Mucosa of descending colon (tissue), 3 donors: ENCODE results near the gene ITGAL. TPM values are rescaled to one million over a fixed set of nuclear protein-coding genes. Genes with fewer than 3 reads are reported as not detected.
A peak's percentile ranks its signal among the peaks of the same experiment; 100 is the strongest.

Source experiments
- ATAC-seq: fragments of 200-7000 bp; cut with Tn5 transposase; one replicate; pipeline ENCODE4 v1.9.1; 2020; ENCODE audit warnings: mild to moderate bottlenecking, moderate library complexity
- DNase-seq, 3 donors: peaks; one replicate each; pipeline ENCODE4 v3.0.0-alpha.2; 2020
- H3K36me3 ChIP-seq: fragments of 200-600 bp; one replicate; pipeline ENCODE4 v1.8.0; 2021; ENCODE audit warnings: low read depth, mild to moderate bottlenecking
- H3K4me1 ChIP-seq: fragments of 200-600 bp; one replicate; pipeline ENCODE4 v1.8.0; 2021; ENCODE audit warnings: low read depth, mild to moderate bottlenecking
- H3K4me3 ChIP-seq: fragments of 200-600 bp; one replicate; pipeline ENCODE4 v1.8.0; 2021; ENCODE audit warnings: mild to moderate bottlenecking
- H3K9me3 ChIP-seq: fragments of 200-600 bp; one replicate; pipeline ENCODE4 v1.8.0; 2021; ENCODE audit warnings: mild to moderate bottlenecking
- CTCF ChIP-seq: fragments of 200-600 bp; IDR thresholded peaks from one replicate; pipeline ENCODE4 v1.8.0; 2022; ENCODE audit warnings: antibody characterized with exemption, mild to moderate bottlenecking
- intact Hi-C, 2 donors: fragments of 100-400 bp; cut with DNase I in 1 of 2; cut with micrococcal nuclease in 1 of 2; formaldehyde crosslinking; loops; one replicate each; pipeline versions ENCODE4 v1.11.0 to v1.11.1; 2022; cut with DNase I, micrococcal nuclease
- total RNA-seq, 3 donors: library from RNA; stranded (reverse); fragmentation: NEBNext Ultra II Directional in 2 of 3; extraction: Animal tissue kit (Norgen Biotek cat#: 25700) in 2 of 3; gene quantifications; one replicate each; pipeline versions ENCODE4 v1.2.1 to v1.2.4, GENCODE V29; 2021 to 2023
- donor health status: DM: no; HTN: no; CAD: no; lungs with moderate emphysema.
- donor health status: DM: no; HTN: no; CAD: no.
- donor health status: DM: no; HTN: yes; CAD: no.

Gene ITGAL
- total RNA-seq, 3 donors from 2014 or later = 8.1 to 14.8 (median 8.5) TPM

GRCh38 chr16:30434852-30435251, 37.7 kb upstream of the ITGAL start:
- TF ChIP-seq CTCF = no peak
- H3K4me1 ChIP-seq = peaks cover 7% of the 10 kb centered on the region
- no peak for ATAC-seq

GRCh38 chr16:30437511-30438046, 35.0 kb upstream of the ITGAL start:
- Histone ChIP-seq H3K4me3 (no peak overlapping the region), H3K36me3 (no peaks in the 10 kb centered on the region), H3K9me3 (no peaks in the 10 kb centered on the region), H3K4me1 (no peaks in the 10 kb centered on the region)
- no peak for TF ChIP-seq CTCF
- DNase-seq = no peak
- intact Hi-C loops = no loop called here
- ATAC-seq = peak; percentile 77

More at GRCh38 chr16:30434852-30435251, 37.7 kb upstream of the ITGAL start:
- intact Hi-C loops = no loop called here
- DNase-seq = no peak
- Histone ChIP-seq H3K9me3 (no peaks in the 10 kb centered on the region), H3K4me3 (no peak overlapping the region), H3K36me3 (no peaks in the 10 kb centered on the region)

- no peak overlapping the region for H3K4me3 ChIP-seq
- ATAC-seq = no peak
Observed at GRCh38 chr16:30438835-30439234, 33.7 kb upstream of the ITGAL start.

GRCh38 chr16:30439720-30440348, 32.7 kb upstream of the ITGAL start:
- intact Hi-C loops = no loop called here
- H3K9me3 ChIP-seq = no peaks in the 10 kb centered on the region

More at GRCh38 chr16:30438835-30439234, 33.7 kb upstream of the ITGAL start:
- DNase-seq = no peak
- intact Hi-C loops = no loop called here
- no peaks in the 10 kb centered on the region for H3K9me3 ChIP-seq
- no peak for TF ChIP-seq CTCF
- H3K36me3 ChIP-seq = no peaks in the 10 kb centered on the region
- H3K4me1 ChIP-seq = peaks cover 8% of the 10 kb centered on the region

GRCh38 chr16:30443631-30444030, 28.9 kb upstream of the ITGAL start:
- no peak overlapping the region for H3K4me3 ChIP-seq
- intact Hi-C loops = no loop called here
- ATAC-seq = no peak

More at GRCh38 chr16:30439720-30440348, 32.7 kb upstream of the ITGAL start:
- Histone ChIP-seq H3K36me3 (no peaks in the 10 kb centered on the region), H3K4me3 (no peak overlapping the region), H3K4me1 (peaks cover 17% of the 10 kb centered on the region)
- ATAC-seq (peak; percentile 35), DNase-seq (no peak)
- no peak for TF ChIP-seq CTCF

More at GRCh38 chr16:30443631-30444030, 28.9 kb upstream of the ITGAL start:
- Histone ChIP-seq H3K4me1 (peaks cover 29% of the 10 kb centered on the region), H3K36me3 (no peaks in the 10 kb centered on the region), H3K9me3 (no peaks in the 10 kb centered on the region)
- no peak for TF ChIP-seq CTCF
- no peak for DNase-seq
